SK-MEL-5 (cell line): ENCODE data around the gene IFTAP. TPM values are rescaled to one million over a fixed set of nuclear protein-coding genes. Genes with fewer than 3 reads are reported as not detected.
"Not testable (repeated sequence)": the region's sequence is repeated elsewhere in the genome, so short reads cannot be mapped to it uniquely, and the experiment has no call there.

ENCODE experiments used
- DNase-seq: peaks from one replicate; pipeline ENCODE4 v3.0.0-alpha.2; 2016; ENCODE audit warnings: low read depth, low spot score
- in situ Hi-C: cut with HindIII; loops from 2 replicates; pipeline ENCODE4 v1.10.0; 2016; ENCODE audit warnings: low sequenced_read_pairs, high pct_unique_total_duplicates, low pct_unique_long_range_greater_than_20kb
- total RNA-seq: library from RNA; depleted of rRNA; stranded (reverse); fragments of >200 nt; shearing (Covaris generic); gene quantifications from 2 replicates; pipeline ENCODE4 v1.2.3, GENCODE V29; 2014

The IFTAP gene
- total RNA-seq, 1 experiment from 2014 or later, result 33.6 TPM

- no peak for DNase-seq
- in situ Hi-C loops, result no loop called here
Observed at GRCh38 chr11:36623494-36623893, 29.2 kb downstream of the IFTAP start.

- in situ Hi-C loops, result no loop called here
- DNase-seq, result no peak
Observed at GRCh38 chr11:36627006-36627405, 32.7 kb downstream of the IFTAP start.

GRCh38 chr11:36627471-36627870, 33.2 kb downstream of the IFTAP start:
- in situ Hi-C loops, result no loop called here

GRCh38 chr11:36628141-36628540, 33.8 kb downstream of the IFTAP start:
- DNase-seq, result no peak
- in situ Hi-C loops, result no loop called here

More at GRCh38 chr11:36627471-36627870, 33.2 kb downstream of the IFTAP start:
- no peak for DNase-seq

GRCh38 chr11:36628765-36629244, 34.5 kb downstream of the IFTAP start:
- in situ Hi-C loops, result no loop called here

GRCh38 chr11:36631774-36632173, 37.5 kb downstream of the IFTAP start:
- DNase-seq, result peak; percentile 67
- in situ Hi-C loops, result no loop called here

More at GRCh38 chr11:36628765-36629244, 34.5 kb downstream of the IFTAP start:
- no peak for DNase-seq

- peak; percentile 13 for DNase-seq
- in situ Hi-C loops, result no loop called here
Observed at GRCh38 chr11:36635066-36635862, 41.0 kb downstream of the IFTAP start.

- no peak for DNase-seq
- in situ Hi-C loops, result no loop called here
Observed at GRCh38 chr11:36638556-36638955, 44.3 kb downstream of the IFTAP start.

- in situ Hi-C loops, result no loop called here
- DNase-seq, result no peak
Observed at GRCh38 chr11:36657610-36658267, 63.4 kb downstream of the IFTAP start.

- in situ Hi-C loops, DNase-seq: not testable (repeated sequence)
Observed at GRCh38 chr11:36661359-36661758, 67.1 kb downstream of the IFTAP start.

GRCh38 chr11:36672815-36673450, 78.6 kb downstream of the IFTAP start:
- in situ Hi-C loops, result no loop called here
- peak; percentile 73 for DNase-seq

GRCh38 chr11:36679547-36679946, 85.2 kb downstream of the IFTAP start:
- DNase-seq, in situ Hi-C loops: not testable (repeated sequence)

GRCh38 chr11:36683818-36684217, 89.5 kb downstream of the IFTAP start:
- in situ Hi-C loops, result no loop called here

GRCh38 chr11:36684840-36685801, 90.8 kb downstream of the IFTAP start:
- in situ Hi-C loops, result no loop called here
- no peak for DNase-seq

More at GRCh38 chr11:36683818-36684217, 89.5 kb downstream of the IFTAP start:
- DNase-seq, result no peak

GRCh38 chr11:36688132-36688531, 93.8 kb downstream of the IFTAP start:
- in situ Hi-C loops, result no loop called here
- no peak for DNase-seq

GRCh38 chr11:36688571-36689291, 94.4 kb downstream of the IFTAP start:
- in situ Hi-C loops, result no loop called here
- DNase-seq, result no peak

GRCh38 chr11:36689442-36689841, 95.1 kb downstream of the IFTAP start:
- in situ Hi-C loops, result no loop called here
- DNase-seq, result no peak
